Tibial artery (tissue), 4 donors: ENCODE measurements around the gene FBXO34.

Source experiments
- DNase-seq, 2 donors: peaks; one replicate each; pipeline ENCODE4 v3.0.0-alpha.2; 2019
- H3K27ac ChIP-seq, 2 donors: fragments of 200-600 bp; sonication (generic) in 1 of 2; 1 replicate in 1 of 2; 2 replicates in 1 of 2; pipeline ENCODE4 v1.5.1; 2018 to 2019; ENCODE audit warnings: mild to moderate bottlenecking in 1 of 2
- H3K27me3 ChIP-seq, 2 donors: fragments of 200-600 bp; sonication (generic) in 1 of 2; one replicate each; pipeline versions ENCODE4 v1.5.1 to v1.6.0; 2016 to 2019
- H3K36me3 ChIP-seq, 3 donors: fragments of 200-600 bp; sonication (generic) in 2 of 3; one replicate each; pipeline ENCODE4 v1.5.1; 2016 to 2019; ENCODE audit warnings: mild to moderate bottlenecking in 2 of 3
- H3K4me1 ChIP-seq, 4 donors: fragments of 200-600 bp; sonication (generic) in 2 of 4; 1 replicate in 3 of 4; 2 replicates in 1 of 4; pipeline ENCODE4 v1.5.1; 2016 to 2019
- H3K4me3 ChIP-seq, 2 donors: fragments of 200-600 bp; sonication (generic) in 1 of 2; 1 replicate in 1 of 2; 2 replicates in 1 of 2; pipeline ENCODE4 v1.5.1; 2018 to 2019; ENCODE audit warnings: mild to moderate bottlenecking in 2 of 2
- H3K9me3 ChIP-seq, 3 donors: fragments of 200-600 bp; sonication (generic) in 1 of 3; one replicate each; pipeline ENCODE4 v1.5.1; 2016 to 2019
- CTCF ChIP-seq, 2 experiments: fragments of 200-600 bp in 1 of 2; fragments of 450-650 bp in 1 of 2; IDR thresholded peaks; one replicate each; pipeline ENCODE4 v1.5.1; 2017 to 2019; ENCODE audit warnings: antibody characterized with exemption in 2 of 2, mild to moderate bottlenecking in 1 of 2, moderate library complexity in 1 of 2
- intact Hi-C: fragments of 100-400 bp; cut with DNase I; formaldehyde crosslinking; loops from one replicate; pipeline ENCODE4 v1.15.0; 2023; ENCODE audit warnings: low total_unique reads

Gene FBXO34

GRCh38 chr14:55272387-55272786 lies 1.2 kb downstream of the FBXO34 start:
- Histone ChIP-seq H3K4me3 (peak overlapping the region; percentile 84 to 99), H3K27ac (peak overlapping the region; percentile 88), H3K36me3 (no peaks in the 10 kb centered on the region), H3K27me3 (no peaks in the 10 kb centered on the region), H3K9me3 (no peaks in the 10 kb centered on the region), H3K4me1 (peaks cover 0 to 44% (median 15%) of the 10 kb centered on the region in 4 donors)
- no peak for TF ChIP-seq CTCF (IDR thresholded peaks at IDR 0.05)
- no peak for DNase-seq
- intact Hi-C loops: loop anchor here (10.0 kb wide), 1 partner anchor 142 kb away; the partner anchor contains the start of gene ATG14

- intact Hi-C loops: loop anchor here (10.0 kb wide), 1 partner anchor 142 kb away; the partner anchor contains the start of gene ATG14
- TF ChIP-seq CTCF (IDR thresholded peaks at IDR 0.05): no peak
- no peaks in the 10 kb centered on the region for H3K27me3 ChIP-seq
- no peaks in the 10 kb centered on the region for H3K9me3 ChIP-seq
- H3K4me1 ChIP-seq: peaks cover 0 to 39% (median 14%) of the 10 kb centered on the region in 4 donors
- peak overlapping the region in 1 of 2 donors; percentile 99 for H3K4me3 ChIP-seq
- no peak for DNase-seq
- no peak overlapping the region for H3K27ac ChIP-seq
- no peaks in the 10 kb centered on the region for H3K36me3 ChIP-seq
These were observed 1.7 kb downstream of the FBXO34 start for GRCh38 chr14:55272922-55273321.

GRCh38 chr14:55274146-55274545 lies 2.9 kb downstream of the FBXO34 start:
- no peaks in the 10 kb centered on the region for H3K9me3 ChIP-seq
- TF ChIP-seq CTCF (IDR thresholded peaks at IDR 0.05): no peak
- H3K36me3 ChIP-seq: peaks cover 0 to 6% (median 0%) of the 10 kb centered on the region in 3 donors
- no peak overlapping the region for H3K4me3 ChIP-seq
- no peak for DNase-seq
- H3K27ac ChIP-seq: no peak overlapping the region
- H3K27me3 ChIP-seq: no peaks in the 10 kb centered on the region
- peaks cover 0 to 27% (median 12%) of the 10 kb centered on the region in 4 donors for H3K4me1 ChIP-seq
- intact Hi-C loops: loop anchor here (10.0 kb wide), 1 partner anchor 141 kb away; the partner anchor contains the start of gene ATG14

GRCh38 chr14:55274751-55275150 lies 3.5 kb downstream of the FBXO34 start:
- no peak overlapping the region for H3K4me3 ChIP-seq
- no peaks in the 10 kb centered on the region for H3K27me3 ChIP-seq
- no peaks in the 10 kb centered on the region for H3K9me3 ChIP-seq
- intact Hi-C loops: loop anchor here (10.0 kb wide), 1 partner anchor 140 kb away; the partner anchor contains the start of gene ATG14
- H3K36me3 ChIP-seq: peaks cover 0 to 6% (median 0%) of the 10 kb centered on the region in 3 donors
- H3K27ac ChIP-seq: no peak overlapping the region
- peaks cover 0 to 27% (median 12%) of the 10 kb centered on the region in 4 donors for H3K4me1 ChIP-seq
- TF ChIP-seq CTCF (IDR thresholded peaks at IDR 0.05): no peak
- DNase-seq: no peak

GRCh38 chr14:55276736-55277135 lies 5.5 kb downstream of the FBXO34 start:
- DNase-seq: no peak
- Histone ChIP-seq H3K27me3 (no peaks in the 10 kb centered on the region), H3K27ac (no peak overlapping the region), H3K36me3 (peaks cover 0 to 6% (median 0%) of the 10 kb centered on the region in 3 donors), H3K4me1 (peaks cover 0 to 31% (median 12%) of the 10 kb centered on the region in 4 donors), H3K4me3 (no peak overlapping the region), H3K9me3 (no peaks in the 10 kb centered on the region)
- TF ChIP-seq CTCF (IDR thresholded peaks at IDR 0.05): no peak
- intact Hi-C loops: loop anchor here (10.0 kb wide), 1 partner anchor 138 kb away; the partner anchor contains the start of gene ATG14
